GM21381 (cell line): ENCODE data around the gene MARS1.
A peak's percentile ranks its signal among the peaks of the same experiment; 100 is the strongest.
"Not testable (repeated sequence)": the region's sequence is repeated elsewhere in the genome, so short reads cannot be mapped to it uniquely, and the experiment has no call there.

ENCODE experiments used
- ATAC-seq: cut with Tn5 transposase; IDR thresholded peaks from one replicate; pipeline ENCODE4 v1.9.1; 2021; ENCODE audit warnings: mild to moderate bottlenecking, moderate library complexity; ENCODE audit not compliant: unreplicated experiment

MARS1 gene

DNA sequence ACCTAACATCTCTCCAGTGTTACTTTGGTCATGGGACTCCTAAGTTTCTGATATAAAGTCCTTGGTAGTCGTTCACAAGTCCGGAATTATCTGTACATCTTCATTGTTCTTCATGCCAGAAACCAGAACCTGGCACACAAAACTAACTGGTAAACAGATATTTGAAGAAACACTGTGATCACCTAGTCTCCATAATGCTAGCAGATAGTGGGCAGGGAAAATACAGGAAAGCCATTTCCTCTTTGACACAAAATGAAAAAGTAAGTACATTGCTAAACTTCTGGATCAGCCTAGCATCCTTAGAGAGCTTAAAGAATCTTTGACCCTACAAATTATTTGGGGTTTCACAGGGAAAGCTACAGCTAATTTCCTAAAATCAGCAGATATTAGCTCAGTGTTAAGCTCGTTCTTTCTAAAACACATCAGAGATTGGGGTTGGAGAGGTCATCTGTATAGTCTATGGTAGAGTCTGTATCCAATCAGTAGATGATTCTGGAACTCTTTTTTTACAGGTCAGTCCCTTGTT, 27.6 kb downstream of the MARS1 start:
- no peak for ATAC-seq

DNA sequence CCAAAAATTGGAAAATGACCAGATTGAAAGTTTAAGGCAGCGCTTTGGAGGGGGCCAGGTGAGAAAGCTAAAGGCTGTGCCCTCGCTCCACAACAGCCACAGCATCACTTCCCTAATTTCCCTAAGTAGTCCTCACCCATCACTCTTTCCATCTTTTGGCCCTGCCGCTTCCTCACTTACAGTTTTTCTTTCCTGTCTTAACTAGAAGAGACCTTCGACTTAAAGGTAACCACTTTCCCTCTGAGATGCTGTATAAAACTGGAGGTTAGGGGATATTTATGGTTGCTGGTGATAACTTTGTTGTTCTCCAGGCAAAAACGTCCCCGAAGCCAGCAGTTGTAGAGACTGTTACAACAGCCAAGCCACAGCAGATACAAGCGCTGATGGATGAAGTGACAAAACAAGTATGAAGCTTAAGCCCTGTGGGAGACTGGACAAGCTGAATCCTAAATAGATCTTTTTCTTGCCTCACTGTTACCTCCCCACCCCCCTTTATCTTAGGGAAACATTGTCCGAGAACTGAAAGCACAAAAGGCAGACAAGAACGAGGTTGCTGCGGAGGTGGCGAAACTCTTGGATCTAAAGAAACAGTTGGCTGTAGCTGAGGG, 28.2 kb downstream of the MARS1 start:
- ATAC-seq: no peak

DNA sequence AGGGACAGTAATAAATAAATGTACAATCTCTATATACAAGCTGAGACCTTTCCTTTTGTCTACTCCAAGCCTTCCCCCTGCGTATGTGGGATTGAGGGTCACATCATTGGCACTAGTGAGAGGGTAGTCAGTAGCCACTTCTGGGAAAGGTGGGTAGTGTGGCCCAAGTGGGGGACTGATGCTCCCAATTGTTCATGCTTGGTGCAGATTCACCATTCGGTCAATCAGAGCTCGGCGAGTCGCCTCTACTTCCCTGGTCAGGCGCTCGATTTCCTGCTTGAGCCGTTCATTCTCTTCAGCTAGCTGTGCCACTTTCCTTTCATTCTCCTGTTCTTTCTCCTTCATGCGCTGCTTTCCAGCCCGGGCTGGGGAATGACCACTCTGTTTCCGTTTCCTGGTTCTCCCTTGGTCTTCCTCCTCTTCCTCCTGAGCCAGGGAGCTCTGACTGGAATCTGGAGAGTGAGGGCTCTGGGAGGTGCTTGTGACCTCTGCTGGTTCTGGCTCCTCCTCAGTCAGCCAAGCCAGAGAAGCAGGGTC, 28.8 kb downstream of the MARS1 start:
- ATAC-seq: no peak

DNA sequence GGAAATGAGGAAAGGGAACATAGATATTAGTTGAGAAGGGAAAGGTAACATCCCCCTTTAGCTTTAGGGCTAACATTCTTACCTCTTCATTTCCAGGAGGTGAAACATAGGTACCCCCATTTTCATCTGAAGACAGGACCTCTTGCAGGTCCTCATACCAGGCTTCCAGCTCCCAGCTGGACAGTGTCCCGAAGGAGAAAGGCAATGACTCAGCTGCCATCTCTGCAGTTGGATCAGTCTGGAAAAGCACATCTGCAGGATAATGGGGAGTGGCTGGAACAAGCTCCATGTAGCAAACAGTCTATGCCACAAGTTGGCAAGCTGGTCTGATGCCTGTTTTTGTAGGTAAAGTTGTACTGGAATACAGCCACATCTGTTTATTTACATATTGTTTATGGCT, 29.3 kb downstream of the MARS1 start:
- no peak for ATAC-seq

DNA sequence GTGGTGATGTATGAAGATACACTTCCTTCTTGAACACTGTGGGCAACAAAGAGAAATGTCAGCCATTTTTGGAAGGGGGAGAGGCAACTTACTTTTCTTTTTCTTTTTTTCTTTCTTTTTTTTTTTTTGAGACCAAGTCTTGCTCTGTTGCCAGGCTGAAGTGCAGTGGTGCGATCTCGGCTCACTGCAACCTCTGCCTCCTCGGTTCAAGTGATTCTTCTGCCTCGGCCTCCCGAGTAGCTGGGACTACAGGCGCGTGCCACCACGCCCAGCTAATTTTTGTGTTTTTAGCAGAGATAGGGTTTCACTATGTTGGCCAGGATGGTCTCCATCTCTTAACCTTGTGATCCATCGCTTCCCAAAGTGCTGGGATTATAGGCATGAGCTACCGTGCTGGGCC, 29.9 kb downstream of the MARS1 start:
- not testable (repeated sequence) for ATAC-seq

DNA sequence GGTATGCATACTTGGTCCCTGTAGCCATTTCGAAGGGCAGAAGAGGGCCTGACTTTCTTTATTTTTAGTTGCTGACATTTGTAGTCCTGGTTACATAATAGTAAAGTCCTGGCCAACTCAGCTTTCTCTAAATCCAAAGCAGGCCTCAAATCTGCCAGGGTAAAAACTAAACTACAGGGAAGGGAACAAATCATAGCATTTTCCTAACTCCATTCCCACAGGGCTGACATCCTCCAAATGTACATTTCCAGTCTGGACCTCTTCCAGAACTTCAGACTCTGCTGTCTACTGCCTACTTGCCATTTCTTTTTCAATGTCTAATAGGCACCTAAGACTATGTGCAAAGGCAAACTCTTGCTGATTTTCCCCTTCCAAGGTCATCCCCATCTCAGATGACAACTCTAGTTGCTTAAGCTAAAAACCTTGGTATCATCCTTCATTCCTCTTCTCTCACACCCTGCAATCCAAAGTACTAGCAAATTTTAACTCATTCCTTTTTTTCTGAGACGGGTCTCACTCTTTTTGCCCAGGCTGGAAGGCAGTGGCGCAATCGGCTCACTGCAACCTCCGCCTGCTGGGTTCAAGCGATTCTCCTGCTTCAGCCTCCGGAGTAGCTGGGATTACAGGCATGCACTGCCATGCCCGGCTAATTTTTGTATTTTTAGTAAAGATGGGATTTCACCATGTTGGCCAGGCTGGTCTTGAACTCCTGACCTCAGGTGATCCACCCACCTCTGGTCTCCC, 30.5 kb downstream of the MARS1 start:
- ATAC-seq: no peak

DNA sequence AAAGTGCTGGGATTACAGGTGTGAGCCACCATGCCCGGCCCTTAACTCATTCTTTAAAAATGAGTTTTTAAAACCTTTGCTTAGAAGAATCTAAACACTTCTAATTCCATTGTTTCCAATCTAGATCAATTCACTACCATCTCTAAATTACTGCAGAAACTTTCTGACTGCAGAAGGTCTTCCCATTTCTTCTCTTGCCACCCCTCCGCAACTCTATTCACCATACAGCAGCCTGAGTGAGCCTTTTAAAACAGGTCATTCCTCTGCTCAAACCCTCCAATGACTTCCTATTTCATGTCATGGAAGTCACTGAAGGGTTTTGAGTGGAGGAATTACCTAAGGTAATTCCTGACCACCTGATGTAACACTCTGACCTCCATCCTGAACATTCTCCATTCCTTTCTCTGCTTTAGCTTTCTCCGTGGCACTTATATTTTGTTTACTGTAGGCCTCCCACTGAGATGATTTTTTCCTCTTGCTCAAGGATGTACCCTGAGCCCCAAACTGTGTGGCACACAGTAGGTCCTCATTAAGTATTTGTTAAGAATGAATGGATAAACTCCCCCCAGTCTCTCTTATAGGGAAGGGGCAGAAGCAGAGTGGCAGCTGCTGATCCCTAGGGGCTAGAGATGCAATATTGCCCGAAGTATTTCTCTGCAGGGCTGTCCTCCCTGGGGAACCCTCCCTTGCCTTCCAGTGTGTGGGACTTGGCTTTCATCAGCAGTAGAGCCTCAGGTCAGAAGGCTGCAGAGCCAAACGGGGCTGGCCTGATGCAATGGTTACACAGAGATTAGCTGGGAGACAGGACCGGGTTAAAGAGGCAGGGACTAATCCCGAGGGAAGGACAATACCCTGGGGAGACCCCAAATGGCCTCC, 31.3 kb downstream of the MARS1 start:
- no peak for ATAC-seq

DNA sequence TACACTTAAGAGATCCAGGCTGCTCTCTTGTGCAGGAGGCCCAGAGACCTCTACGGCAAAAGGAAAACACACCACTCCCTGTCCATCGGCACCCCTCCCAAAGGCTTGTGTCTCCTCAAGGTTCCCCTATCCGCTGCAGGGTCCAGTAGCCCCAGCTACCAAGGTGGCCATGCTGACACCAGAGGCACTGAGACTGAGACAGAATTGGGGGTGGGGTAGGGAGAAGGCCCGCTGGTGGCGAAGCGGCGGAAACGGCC, 31.9 kb downstream of the MARS1 start:
- peak; percentile 1 for ATAC-seq

DNA sequence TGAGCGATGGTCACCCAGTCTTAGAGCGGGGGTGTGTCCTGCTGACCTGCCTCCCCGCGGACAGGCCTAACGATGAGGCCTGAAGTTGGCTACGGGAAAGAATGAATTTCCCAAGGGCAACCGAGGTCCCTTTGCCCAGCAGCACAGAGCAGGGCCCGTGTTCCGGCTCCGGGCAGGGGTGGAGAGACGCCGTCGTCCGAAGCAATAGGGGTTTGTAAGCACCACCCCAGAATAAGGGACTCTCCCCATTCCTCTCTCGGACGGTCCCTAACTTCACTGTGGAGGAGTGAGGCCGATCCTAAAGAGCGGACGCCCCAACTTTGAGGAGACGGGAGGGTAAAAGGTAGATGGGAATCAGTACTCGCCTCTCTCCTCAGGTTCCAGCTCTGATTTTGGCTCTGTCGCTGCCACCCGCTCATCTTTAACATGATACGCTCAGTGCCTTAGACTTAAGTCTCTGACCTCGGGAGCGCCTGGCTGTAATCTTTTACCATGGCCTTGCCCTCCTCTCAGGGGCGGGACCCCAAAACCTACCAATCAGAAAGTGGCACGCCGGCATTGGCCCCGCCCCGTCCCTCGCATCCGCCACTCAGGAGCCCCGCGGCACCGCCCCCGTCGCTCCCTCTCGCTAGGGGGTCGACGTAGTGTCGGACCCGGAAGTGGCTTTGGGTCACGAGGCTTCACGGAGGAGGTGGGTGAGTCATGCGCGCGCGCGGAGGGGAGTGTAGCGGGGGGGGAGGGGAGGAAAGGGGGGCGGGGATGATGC, 32.4 kb downstream of the MARS1 start, which contains the start of gene DDIT3:
TSS of gene DDIT3 (minus strand) at position 462 of the 766 bp plus-strand sequence. CDS start 3,108 bp downstream, outside the sequence.
- ATAC-seq: peak; percentile 65

DNA sequence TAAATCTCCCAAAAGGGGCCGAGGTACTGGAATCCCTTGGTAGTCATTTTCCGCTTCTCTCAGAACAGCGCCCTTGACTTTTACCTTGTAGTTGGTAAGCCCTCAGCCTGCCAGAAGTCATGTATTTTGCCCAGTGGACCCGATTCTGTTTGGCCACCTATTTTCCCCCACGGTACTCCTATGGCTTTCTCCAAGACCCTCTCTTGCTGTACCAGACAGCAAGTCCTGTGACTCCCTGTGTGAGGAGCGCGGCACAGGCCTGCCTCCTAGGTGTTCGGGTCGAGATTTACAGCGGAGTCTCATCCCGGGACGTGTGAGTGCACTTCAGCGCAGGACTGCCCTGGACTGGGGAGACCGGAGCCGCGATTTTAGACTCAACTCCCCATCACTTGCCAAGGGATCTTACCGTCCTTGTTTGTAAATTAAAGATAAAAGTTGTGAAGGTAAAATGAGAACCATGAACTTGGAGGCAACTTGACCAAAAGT, 33.7 kb downstream of the MARS1 start:
- no peak for ATAC-seq

DNA sequence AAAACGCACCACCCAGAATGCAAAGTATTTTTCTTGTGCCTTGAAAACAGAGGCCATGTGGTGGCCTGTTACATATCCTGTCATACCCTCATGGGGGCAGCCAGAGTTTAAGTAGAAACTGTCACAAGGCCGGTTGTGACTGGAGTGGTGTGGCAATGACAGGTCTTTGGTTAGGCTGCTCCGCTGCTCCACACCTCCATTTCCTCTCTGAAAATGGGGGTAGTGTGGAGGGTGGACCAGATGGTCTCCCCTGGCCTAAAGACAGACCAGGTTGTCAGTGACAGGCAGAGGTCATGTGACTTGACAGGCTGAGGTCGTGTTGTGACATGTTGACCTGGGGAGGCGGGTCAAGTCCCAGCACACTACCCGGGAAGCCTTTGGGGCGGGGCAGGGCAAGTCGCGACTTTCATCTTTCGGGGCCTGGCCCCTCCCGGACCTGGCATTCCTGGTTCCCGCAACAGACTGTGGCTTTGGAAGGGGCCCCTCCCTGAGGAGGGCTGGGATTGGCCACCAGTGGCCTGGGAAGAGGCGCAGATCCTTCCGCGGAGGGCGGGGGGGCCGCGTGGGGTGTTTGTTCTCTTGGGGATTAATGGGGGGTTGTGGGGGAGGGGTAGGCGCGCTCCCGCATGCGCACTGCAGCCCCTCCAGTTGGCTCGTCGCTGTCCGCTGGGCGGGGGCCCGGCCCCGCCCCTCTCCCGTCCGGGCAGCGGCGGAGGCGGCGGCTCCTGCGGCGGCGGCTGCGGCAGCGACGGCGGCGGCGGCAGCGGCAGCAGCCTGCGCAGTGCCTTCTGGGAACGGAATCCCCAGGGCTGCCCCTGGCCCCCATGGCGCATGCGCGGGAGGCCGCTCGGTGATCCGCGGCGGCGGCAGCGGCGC, 34.4 kb downstream of the MARS1 start, which contains the start of gene MBD6:
TSS of gene MBD6 (plus strand) at position 814 of the 876 bp plus-strand sequence. CDS start 1,480 bp downstream, outside the sequence.
- ATAC-seq: peak; percentile 37

DNA sequence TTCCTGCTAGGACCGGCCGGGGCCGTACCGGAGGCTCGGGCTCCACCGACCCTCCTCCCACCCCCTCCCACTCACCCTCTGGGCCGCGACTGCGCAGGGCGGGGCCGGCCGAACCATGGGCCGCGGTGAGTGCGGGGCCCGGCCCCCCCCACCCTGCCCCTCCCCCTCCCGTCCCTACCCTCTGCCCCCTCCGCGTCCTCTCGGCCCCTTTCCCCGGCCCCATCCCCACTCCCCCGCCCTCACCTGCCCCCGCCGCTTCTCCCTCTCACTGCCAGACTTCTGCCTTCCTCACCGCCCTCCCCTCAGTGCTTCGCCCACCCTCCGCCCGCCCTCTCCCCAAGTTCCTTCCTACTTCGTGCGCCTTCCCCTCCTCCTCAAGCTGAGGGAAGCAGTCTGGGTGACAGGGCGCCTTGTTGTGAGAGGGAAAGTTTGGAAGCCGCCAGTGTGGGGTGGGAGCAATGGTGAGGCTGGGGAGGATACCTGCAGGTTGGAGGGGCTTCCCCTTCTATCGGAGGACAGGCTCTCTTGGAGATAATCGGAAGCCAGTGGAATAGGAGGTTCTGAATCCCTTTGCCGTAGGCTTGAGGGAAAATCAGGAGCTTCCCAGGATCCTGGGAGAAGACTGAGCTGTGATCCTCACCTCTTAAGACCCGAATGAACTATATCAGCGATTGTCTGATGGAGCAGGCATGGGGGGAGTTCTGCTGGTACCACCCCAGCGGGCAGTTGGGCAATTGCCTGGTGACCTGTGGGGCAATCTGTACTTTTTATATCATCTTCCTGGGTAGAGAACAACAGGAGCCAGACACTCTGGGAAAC, 35.2 kb downstream of the MARS1 start:
- no peak for ATAC-seq

DNA sequence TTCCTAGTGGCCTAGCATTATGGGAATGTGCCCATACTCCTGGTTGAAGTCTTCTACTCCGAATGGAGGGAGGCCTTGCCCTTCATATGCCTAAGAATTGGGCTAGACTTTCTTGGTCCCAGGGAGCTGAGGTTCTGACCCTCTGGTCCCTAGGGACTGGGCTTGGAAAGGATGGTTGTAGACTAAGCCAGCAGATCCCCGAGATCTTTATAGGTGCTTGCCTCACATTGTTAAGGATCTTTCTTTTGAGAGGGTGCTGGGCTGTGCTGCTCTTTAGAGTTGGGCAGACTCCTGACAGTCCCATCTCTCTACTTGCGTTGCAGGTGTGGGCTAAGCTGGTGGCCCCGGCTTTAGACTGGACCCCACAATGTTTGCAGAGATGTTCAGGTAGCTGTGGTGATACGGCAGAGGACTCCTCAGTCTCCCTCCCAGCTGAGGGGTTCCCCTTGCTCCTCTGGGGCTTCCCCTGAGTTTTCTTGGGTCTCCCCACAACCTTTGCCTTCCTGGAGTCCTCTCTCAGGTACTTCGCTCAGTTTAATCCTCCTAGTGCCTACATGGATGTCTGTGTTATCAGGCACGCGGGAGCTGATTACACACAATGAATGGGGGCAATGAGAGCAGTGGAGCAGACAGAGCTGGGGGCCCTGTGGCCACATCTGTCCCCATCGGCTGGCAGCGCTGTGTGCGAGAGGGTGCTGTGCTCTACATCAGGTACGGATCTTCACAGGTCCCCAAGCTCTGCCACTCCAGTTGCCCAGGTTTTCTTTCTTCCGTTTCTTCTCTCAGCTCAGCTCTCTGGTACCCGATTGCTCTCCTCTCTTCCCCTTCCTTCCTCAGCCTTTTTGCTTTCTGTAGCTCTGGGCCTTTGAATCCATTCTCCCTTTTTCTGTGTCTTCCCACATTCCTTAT, 36.1 kb downstream of the MARS1 start:
- no peak for ATAC-seq

DNA sequence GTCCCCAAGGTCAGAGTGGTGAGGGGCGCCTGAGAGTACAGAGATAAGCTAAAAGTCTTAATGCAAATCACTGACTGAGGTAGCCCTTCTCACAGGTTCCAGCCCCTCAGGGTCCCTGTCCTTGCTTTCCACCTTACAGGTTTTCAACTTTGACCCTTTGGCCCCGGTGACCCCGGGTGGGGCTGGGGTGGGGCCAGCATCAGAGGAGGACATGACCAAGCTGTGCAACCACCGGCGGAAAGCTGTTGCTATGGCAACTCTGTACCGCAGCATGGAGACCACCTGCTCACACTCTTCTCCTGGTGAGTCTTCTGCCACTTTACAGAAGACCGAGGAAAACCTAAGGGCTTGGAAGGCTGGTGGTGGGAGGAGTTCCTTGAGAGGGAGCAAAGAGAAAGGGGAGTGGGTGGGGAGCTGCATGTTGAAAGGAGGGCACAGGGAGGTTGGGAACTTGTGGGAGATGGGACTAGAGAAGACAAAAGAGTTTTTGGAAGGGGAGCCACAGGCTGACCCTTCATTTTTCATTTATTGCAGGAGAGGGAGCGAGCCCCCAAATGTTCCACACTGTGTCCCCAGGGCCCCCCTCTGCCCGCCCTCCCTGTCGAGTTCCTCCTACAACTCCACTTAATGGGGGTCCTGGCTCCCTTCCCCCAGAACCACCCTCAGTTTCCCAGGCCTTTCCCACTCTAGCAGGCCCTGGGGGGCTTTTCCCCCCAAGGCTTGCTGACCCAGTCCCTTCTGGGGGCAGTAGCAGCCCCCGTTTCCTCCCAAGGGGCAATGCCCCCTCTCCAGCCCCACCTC, 37.1 kb downstream of the MARS1 start:
- no peak for ATAC-seq

DNA sequence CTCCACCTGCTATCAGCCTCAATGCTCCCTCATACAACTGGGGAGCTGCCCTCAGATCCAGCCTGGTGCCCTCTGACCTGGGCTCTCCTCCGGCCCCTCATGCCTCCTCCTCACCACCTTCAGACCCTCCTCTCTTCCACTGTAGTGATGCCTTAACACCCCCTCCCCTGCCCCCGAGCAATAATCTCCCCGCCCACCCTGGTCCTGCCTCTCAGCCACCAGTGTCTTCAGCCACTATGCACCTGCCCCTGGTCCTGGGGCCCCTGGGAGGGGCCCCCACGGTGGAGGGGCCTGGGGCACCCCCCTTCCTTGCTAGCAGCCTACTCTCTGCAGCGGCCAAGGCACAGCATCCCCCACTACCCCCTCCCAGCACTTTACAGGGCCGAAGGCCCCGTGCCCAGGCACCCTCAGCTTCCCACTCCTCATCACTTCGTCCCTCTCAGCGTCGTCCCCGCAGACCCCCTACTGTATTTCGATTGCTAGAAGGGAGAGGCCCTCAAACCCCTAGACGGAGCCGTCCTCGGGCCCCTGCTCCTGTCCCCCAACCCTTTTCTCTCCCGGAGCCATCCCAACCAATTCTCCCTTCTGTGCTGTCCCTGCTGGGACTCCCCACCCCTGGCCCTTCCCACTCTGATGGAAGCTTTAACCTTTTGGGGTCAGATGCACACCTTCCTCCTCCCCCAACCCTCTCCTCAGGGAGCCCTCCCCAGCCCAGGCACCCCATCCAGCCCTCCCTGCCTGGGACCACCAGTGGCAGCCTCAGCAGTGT, 37.9 kb downstream of the MARS1 start:
- ATAC-seq: no peak
